GM12865 (cell line): ENCODE measurements around the gene RLBP1.
A peak's percentile ranks its signal among the peaks of the same experiment; 100 is the strongest.

Experiments
- DNase-seq: peaks from one replicate; pipeline ENCODE4 v3.0.0; 2010; ENCODE audit warnings: low read depth
- H3K4me3 ChIP-seq: 2 replicates; pipeline ENCODE4 v1.5.1; 2011; ENCODE audit warnings: mild to moderate bottlenecking, low read depth, low read length, control low read depth
- TF ChIP-seq, protein P1 (sequence below): IDR thresholded peaks from 2 replicates; pipeline ENCODE4 v1.5.1; 2011; ENCODE audit warnings: low read length, control low read depth, low read depth, inconsistent platforms; ENCODE audit not compliant: insufficient read depth; ENCODE audit errors: missing control alignments

RLBP1 gene

GRCh38 chr15:89187986-89188514 lies 33.3 kb downstream of the RLBP1 start:
- no peak overlapping the region for H3K4me3 ChIP-seq
- no peak for DNase-seq
- TF ChIP-seq, protein P1, sequence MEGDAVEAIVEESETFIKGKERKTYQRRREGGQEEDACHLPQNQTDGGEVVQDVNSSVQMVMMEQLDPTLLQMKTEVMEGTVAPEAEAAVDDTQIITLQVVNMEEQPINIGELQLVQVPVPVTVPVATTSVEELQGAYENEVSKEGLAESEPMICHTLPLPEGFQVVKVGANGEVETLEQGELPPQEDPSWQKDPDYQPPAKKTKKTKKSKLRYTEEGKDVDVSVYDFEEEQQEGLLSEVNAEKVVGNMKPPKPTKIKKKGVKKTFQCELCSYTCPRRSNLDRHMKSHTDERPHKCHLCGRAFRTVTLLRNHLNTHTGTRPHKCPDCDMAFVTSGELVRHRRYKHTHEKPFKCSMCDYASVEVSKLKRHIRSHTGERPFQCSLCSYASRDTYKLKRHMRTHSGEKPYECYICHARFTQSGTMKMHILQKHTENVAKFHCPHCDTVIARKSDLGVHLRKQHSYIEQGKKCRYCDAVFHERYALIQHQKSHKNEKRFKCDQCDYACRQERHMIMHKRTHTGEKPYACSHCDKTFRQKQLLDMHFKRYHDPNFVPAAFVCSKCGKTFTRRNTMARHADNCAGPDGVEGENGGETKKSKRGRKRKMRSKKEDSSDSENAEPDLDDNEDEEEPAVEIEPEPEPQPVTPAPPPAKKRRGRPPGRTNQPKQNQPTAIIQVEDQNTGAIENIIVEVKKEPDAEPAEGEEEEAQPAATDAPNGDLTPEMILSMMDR, result no peak

DNA sequence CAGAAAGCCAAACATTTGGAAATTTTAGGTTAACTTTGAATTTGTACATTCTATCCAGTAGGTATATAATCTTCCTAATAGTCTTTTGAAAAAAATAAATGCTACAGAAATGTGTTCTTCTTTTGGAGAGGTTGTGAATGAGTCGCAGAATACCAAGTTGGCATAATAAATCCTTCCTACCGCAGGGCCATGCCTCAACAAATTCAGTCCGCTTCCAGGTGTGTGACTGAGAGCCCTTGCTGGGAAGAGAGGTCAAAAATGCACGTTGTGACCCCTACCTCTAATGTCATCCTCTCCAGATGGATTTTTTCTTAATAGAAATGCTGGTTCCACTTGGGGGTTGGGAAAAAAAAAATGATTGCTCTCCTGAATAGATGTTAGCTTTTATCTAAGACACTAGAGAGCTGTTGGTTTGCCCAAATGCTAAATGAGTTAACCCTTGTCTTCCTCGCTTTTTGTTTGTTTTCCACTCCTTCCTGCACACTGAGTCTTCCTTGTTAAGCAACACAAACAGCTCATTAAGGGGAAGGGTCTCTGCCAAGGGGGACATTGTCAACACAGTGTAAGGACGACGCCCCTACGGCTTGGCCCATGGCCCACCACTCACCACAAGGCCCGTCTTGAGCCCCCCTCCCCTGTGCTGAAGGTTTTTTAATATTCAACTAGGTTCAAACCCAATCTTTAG lies 33.9 kb downstream of the RLBP1 start:
- DNase-seq, result no peak
- TF ChIP-seq, protein P1, result no peak
- H3K4me3 ChIP-seq, result no peak overlapping the region

DNA sequence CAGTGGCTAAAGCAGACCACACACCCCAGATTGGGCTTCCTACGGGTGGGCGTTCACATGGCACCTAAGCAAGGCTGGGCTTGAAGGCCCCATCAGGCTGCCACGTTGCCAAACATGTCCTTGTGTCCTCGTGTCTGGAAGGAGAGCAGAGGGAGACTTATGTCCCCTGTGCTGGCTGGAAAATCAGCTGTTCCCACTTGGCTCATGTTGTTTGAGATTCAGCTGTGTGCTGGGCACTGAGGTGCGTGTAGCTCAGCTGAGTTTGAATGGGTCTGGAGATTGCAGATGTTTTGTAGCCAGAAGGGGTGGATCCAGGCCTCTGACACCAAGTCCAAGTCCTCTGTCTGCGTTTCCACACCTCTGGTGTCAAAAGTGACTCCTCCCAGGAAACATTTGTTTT lies 34.6 kb downstream of the RLBP1 start:
- DNase-seq, result no peak
- no peak overlapping the region for H3K4me3 ChIP-seq
- TF ChIP-seq, protein P1, result no peak

DNA sequence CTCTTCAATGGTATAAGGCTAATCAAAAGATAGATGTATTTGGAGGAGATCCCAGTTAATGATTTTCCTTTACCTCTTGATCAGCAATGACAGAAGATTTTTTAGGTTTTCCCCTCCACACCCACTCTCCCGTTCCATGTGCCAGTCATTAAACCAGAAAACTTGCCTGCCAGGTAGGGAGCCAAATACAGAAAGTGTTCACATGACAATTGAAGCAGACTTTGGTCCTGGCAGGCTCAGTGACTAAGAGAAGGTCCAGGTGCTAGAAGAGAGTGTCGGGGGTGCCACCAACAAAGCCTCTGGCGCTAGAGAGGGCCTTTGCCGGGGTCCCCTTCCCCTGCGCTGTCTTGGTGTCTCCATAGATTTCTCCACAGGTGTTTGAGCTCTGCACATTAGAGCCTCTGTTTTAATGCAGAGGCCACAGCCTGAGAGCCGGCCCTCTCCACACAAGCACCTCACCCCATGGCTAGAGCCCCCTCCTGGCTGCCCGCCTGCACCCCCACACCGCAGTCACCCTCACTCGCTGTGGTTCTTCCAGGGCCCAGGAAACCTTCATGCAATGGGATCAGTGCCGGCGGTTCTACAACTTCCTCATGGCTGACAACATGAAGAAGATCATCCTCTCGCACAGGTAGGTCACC lies 36.4 kb downstream of the RLBP1 start:
- TF ChIP-seq, protein P1, result no peak
- H3K4me3 ChIP-seq, result no peak overlapping the region
- DNase-seq, result no peak

DNA sequence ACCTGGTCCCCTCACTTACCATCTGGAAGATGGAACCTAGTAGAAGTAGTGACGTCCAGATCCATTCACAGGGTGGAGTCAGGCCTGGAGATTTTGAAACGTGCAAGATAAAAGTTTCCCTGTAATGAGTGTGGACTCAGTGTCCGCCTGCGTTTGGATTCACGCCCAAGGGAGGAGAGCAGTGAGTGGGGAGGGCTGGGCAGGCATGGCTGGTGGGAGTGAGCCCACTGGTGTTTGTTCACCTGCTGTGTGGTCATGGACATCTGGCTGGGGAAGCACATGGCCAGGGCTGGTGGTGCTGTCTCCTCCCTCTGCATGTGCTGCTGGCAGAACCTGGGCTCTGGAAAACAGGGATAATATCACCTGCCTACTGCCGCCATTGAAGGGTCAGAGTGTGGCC lies 37.0 kb downstream of the RLBP1 start:
- no peak overlapping the region for H3K4me3 ChIP-seq
- DNase-seq, result no peak
- TF ChIP-seq, protein P1, result no peak

DNA sequence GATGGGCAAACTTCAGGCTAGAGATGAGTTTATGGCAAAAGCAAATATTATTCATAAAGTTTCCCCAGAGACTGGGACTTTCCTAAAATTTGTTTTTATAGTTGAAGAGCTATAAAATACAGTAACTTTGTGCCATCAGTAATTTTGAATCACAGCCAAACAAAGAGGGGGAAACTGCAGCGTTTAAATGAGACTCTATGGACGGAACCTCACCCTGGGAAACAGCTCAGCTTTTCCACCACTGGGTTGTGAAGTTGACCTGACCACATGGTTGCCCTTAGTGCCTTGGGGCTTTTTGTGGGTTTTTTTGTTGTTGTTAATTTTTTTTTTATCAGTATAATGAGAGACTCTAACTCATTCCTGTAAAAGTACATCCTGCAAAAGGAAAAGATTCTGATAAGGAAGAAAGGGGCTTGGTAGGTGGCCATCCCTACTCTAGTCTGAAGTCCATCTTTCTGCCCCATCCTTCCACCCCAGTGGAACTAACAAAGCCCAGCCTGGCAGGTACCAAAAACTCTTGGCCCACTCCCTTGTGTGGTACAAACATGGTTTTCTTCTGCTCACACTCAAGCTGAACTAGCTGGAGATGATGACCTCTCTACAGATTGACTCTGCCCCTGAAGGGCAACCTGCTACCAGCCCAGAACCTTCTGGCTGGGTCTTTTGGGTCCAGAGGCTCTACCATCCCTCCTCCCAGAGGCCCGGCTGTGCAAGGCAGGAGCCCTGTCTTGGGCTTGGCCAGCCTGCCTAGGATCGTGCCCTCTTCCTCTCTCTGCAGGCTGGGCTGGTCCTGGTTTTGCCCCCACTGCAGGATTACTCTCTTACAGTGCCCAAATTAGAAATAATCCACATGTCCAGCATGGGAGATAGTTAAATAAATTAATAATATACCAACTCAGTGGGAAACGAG lies 41.2 kb downstream of the RLBP1 start:
- TF ChIP-seq, protein P1, result no peak
- no peak overlapping the region for H3K4me3 ChIP-seq
- peak; percentile 68 for DNase-seq
